DND-41 (cell line): ENCODE measurements around the gene PRG3.

Source experiments
- ATAC-seq: fragments of 200-7000 bp; cut with Tn5 transposase; 3 replicates; pipeline ENCODE4 v1.9.1; 2021; ENCODE audit warnings: low read depth; ENCODE audit not compliant: insufficient read depth
- DNase-seq: peaks from one replicate; pipeline ENCODE4 v3.0.0-alpha.2; 2020
- H2AFZ ChIP-seq: 2 replicates; pipeline ENCODE4 v1.6.0; 2012; ENCODE audit warnings: low read depth, low read length
- H3K27ac ChIP-seq: 2 replicates; pipeline ENCODE4 v1.5.1; 2012; ENCODE audit warnings: low read length, inconsistent platforms
- H3K27me3 ChIP-seq: fragments of 200-600 bp; sonication (generic); 2 replicates; pipeline ENCODE4 v1.6.0; 2012; ENCODE audit warnings: low read length, mild to moderate bottlenecking, inconsistent platforms; ENCODE audit not compliant: insufficient read depth, poor library complexity
- H3K36me3 ChIP-seq: 2 replicates; pipeline ENCODE4 v1.5.1; 2012; ENCODE audit warnings: low read length, inconsistent platforms; ENCODE audit not compliant: insufficient read depth
- H3K4me1 ChIP-seq: 2 replicates; pipeline ENCODE4 v1.5.1; 2012; ENCODE audit warnings: mild to moderate bottlenecking, low read length; ENCODE audit not compliant: insufficient read depth
- H3K4me2 ChIP-seq: 2 replicates; pipeline ENCODE4 v1.6.0; 2012; ENCODE audit warnings: mild to moderate bottlenecking, moderate library complexity, low read length, inconsistent platforms; ENCODE audit not compliant: insufficient read depth
- H3K4me3 ChIP-seq, 2 experiments: fragments of 200-600 bp in 1 of 2; shearing (Covaris generic) in 1 of 2; 2 replicates each; pipeline ENCODE4 v1.5.1; 2012 to 2016; ENCODE audit warnings: inconsistent platforms in 2 of 2, low read length in 2 of 2, mild to moderate bottlenecking in 2 of 2, low read depth in 1 of 2, moderate library complexity in 1 of 2
- H3K79me2 ChIP-seq: 2 replicates; pipeline ENCODE4 v1.6.0; 2012; ENCODE audit warnings: low read length, inconsistent platforms; ENCODE audit not compliant: insufficient read depth
- H3K9ac ChIP-seq: 2 replicates; pipeline ENCODE4 v1.6.0; 2012; ENCODE audit warnings: low read depth, mild to moderate bottlenecking, inconsistent platforms, low read length, moderate library complexity
- H3K9me3 ChIP-seq: 2 replicates; pipeline ENCODE4 v1.5.1; 2012; ENCODE audit warnings: low read length, moderate library complexity, mild to moderate bottlenecking, inconsistent platforms; ENCODE audit not compliant: insufficient read depth, severe bottlenecking
- H4K20me1 ChIP-seq: 2 replicates; pipeline ENCODE4 v1.6.0; 2012; ENCODE audit warnings: low read length; ENCODE audit not compliant: insufficient read depth
- EZH2 ChIP-seq: IDR thresholded peaks from 3 replicates; pipeline ENCODE4 v1.6.1; 2012; ENCODE audit warnings: borderline replicate concordance, low read depth, mild to moderate bottlenecking, moderate library complexity, low read length, inconsistent platforms; ENCODE audit not compliant: severe bottlenecking
- TF ChIP-seq, protein P1 (sequence below): IDR thresholded peaks from 2 replicates; pipeline ENCODE4 v1.5.1; 2012; ENCODE audit warnings: borderline replicate concordance, low read length, moderate library complexity, mild to moderate bottlenecking; ENCODE audit not compliant: poor library complexity, severe bottlenecking; ENCODE audit errors: extremely low read depth

Gene PRG3

DNA sequence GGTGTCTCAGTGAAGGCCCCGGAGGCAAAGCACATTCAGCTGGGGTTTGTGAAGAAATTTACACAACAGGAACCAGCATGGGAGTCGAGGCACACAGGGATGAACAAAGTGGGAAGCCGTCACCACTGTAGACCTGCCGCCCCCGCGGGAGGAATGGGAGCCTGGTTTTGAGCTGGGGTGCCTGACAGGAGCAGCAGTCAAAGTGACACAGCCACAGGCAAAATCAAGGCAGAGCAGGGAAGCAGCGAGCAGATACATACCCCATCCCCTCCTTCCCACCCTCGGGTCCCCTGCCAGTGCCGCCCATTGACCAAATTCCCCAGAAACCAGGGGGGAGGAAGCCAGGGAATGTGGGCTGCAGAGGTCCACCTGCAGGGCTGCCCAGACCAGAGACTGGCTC is 22.0 kb downstream of the PRG3 start:
- TF ChIP-seq EZH2, result no peak
- TF ChIP-seq, protein P1, sequence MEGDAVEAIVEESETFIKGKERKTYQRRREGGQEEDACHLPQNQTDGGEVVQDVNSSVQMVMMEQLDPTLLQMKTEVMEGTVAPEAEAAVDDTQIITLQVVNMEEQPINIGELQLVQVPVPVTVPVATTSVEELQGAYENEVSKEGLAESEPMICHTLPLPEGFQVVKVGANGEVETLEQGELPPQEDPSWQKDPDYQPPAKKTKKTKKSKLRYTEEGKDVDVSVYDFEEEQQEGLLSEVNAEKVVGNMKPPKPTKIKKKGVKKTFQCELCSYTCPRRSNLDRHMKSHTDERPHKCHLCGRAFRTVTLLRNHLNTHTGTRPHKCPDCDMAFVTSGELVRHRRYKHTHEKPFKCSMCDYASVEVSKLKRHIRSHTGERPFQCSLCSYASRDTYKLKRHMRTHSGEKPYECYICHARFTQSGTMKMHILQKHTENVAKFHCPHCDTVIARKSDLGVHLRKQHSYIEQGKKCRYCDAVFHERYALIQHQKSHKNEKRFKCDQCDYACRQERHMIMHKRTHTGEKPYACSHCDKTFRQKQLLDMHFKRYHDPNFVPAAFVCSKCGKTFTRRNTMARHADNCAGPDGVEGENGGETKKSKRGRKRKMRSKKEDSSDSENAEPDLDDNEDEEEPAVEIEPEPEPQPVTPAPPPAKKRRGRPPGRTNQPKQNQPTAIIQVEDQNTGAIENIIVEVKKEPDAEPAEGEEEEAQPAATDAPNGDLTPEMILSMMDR, result no peak
- H3K9ac ChIP-seq, result no peak overlapping the region
- H3K27ac ChIP-seq, result no peak overlapping the region
- no peak overlapping the region for H2AFZ ChIP-seq
- no peaks in the 10 kb centered on the region for H3K9me3 ChIP-seq
- DNase-seq (no peak), ATAC-seq (no peak)
- no peak overlapping the region for H3K4me2 ChIP-seq
- H3K4me1 ChIP-seq, result no peaks in the 10 kb centered on the region
- no peak overlapping the region for H3K4me3 ChIP-seq
- no peaks in the 10 kb centered on the region for H3K36me3 ChIP-seq
- no peaks in the 10 kb centered on the region for H3K79me2 ChIP-seq
- peaks cover 14% of the 10 kb centered on the region for H3K27me3 ChIP-seq
- no peaks in the 10 kb centered on the region for H4K20me1 ChIP-seq

DNA sequence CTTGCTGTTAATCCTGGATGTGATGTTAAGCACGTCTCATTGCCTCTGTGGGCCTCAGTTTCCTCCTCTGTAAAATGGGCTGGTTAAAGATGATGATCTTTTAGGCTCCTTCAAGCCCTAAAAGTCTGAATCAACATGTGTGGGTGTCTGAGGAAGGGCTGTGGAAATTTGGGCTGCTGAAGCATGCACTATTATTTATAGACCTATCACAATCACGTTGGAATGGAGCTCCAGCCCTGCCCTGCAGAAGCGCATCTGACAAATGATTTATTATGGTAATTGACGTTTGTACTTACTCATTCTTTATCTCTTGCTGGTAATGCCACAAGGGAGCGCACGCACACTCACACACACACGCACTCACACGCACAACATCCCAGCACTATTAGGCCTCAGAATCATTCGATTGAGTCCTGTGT is 22.4 kb downstream of the PRG3 start:
- no peaks in the 10 kb centered on the region for H3K4me1 ChIP-seq
- no peak overlapping the region for H3K4me2 ChIP-seq
- no peak overlapping the region for H2AFZ ChIP-seq
- no peaks in the 10 kb centered on the region for H4K20me1 ChIP-seq
- no peak overlapping the region for H3K9ac ChIP-seq
- TF ChIP-seq EZH2, result no peak
- TF ChIP-seq, protein P1, result no peak
- no peaks in the 10 kb centered on the region for H3K9me3 ChIP-seq
- no peak for DNase-seq
- H3K36me3 ChIP-seq, result no peaks in the 10 kb centered on the region
- H3K27ac ChIP-seq, result no peak overlapping the region
- H3K4me3 ChIP-seq, result no peak overlapping the region
- peaks cover 14% of the 10 kb centered on the region for H3K27me3 ChIP-seq
- no peak for ATAC-seq
- no peaks in the 10 kb centered on the region for H3K79me2 ChIP-seq

DNA sequence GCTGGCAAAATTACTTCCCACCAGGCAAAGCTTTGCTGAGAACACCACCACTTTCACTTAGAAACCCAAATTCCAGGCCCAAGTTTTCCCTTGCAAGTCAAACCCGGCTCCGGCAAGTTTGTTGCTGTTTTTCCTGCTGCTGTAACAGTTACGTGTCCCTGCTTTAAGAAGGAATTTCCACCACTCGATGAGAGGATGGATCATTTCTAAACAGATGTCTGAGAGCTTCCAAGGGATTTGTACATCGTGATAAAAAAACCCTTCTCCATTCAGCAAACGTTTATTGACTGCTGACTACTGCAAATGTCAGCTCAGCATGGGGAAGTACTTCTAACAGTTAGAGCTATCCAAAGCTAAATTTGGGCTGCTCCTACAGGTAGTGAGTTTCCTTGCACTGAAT is 23.1 kb downstream of the PRG3 start:
- no peak for TF ChIP-seq EZH2
- TF ChIP-seq, protein P1, result no peak
- Histone ChIP-seq H3K4me1 (no peaks in the 10 kb centered on the region), H3K4me3 (no peak overlapping the region), H4K20me1 (no peaks in the 10 kb centered on the region), H2AFZ (no peak overlapping the region), H3K4me2 (no peak overlapping the region), H3K27me3 (peaks cover 21% of the 10 kb centered on the region), H3K79me2 (no peaks in the 10 kb centered on the region), H3K9me3 (no peaks in the 10 kb centered on the region), H3K36me3 (no peaks in the 10 kb centered on the region), H3K9ac (no peak overlapping the region), H3K27ac (no peak overlapping the region)
- ATAC-seq (no peak), DNase-seq (no peak)

DNA sequence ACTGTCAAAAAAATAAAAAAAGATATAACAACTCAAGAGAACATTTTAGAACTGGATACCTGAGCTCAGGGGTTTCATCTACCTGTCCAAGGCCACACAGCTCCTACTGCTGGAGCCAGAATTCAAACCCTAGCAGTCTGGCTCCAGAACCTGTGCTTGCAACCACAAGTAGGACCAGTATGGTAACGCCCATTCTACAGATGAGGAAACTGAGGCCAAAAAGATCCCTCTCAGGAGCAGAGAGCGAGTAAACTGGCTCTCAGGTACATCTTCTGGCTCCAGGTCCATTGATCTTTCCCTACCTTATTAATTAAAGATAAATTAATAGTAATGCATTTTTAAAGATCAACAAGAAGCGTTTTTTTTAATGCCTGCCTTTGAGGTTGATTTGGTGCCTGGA is 23.6 kb downstream of the PRG3 start:
- no peaks in the 10 kb centered on the region for H3K9me3 ChIP-seq
- TF ChIP-seq EZH2, result no peak
- TF ChIP-seq, protein P1, result no peak
- H3K4me1 ChIP-seq, result no peaks in the 10 kb centered on the region
- H3K36me3 ChIP-seq, result no peaks in the 10 kb centered on the region
- H3K27ac ChIP-seq, result no peak overlapping the region
- no peak overlapping the region for H3K4me3 ChIP-seq
- no peak overlapping the region for H2AFZ ChIP-seq
- no peak for DNase-seq
- H3K4me2 ChIP-seq, result no peak overlapping the region
- no peak overlapping the region for H3K9ac ChIP-seq
- peaks cover 25% of the 10 kb centered on the region for H3K27me3 ChIP-seq
- H3K79me2 ChIP-seq, result no peaks in the 10 kb centered on the region
- ATAC-seq, result no peak
- no peaks in the 10 kb centered on the region for H4K20me1 ChIP-seq
